Dendritic cell treated with granulocyte-macrophage colony-stimulating factor and Interleukin-4, amounts not matched to agents 40 ng/mL and 50 ng/mL, for 4 days (primary cell): Measurements from ENCODE around the gene IL18.
"Not testable (repeated sequence)": the region's sequence is repeated elsewhere in the genome, so short reads cannot be mapped to it uniquely, and the experiment has no call there.

ENCODE experiments used
- H3K27ac Mint-ChIP-seq: one replicate; pipeline ENCODE4 v1.8.0; 2022; ENCODE audit warnings: mild to moderate bottlenecking, mixed read lengths
- H3K27me3 Mint-ChIP-seq: one replicate; pipeline ENCODE4 v1.8.0; 2022; ENCODE audit warnings: mild to moderate bottlenecking, mixed read lengths
- H3K36me3 Mint-ChIP-seq: one replicate; pipeline ENCODE4 v1.8.0; 2022; ENCODE audit warnings: low read depth, mixed read lengths
- H3K4me1 Mint-ChIP-seq: one replicate; pipeline ENCODE4 v1.8.0; 2022; ENCODE audit warnings: low read depth, mixed read lengths
- H3K4me3 Mint-ChIP-seq: one replicate; pipeline ENCODE4 v1.8.0; 2022; ENCODE audit warnings: mild to moderate bottlenecking, moderate library complexity, mixed read lengths
- H3K9me3 Mint-ChIP-seq: one replicate; pipeline ENCODE4 v1.8.0; 2022; ENCODE audit warnings: mixed read lengths
- intact Hi-C: fragments of 100-400 bp; cut with micrococcal nuclease; formaldehyde crosslinking; loops from one replicate; pipeline ENCODE4 v1.15.0; 2022

IL18 gene

DNA sequence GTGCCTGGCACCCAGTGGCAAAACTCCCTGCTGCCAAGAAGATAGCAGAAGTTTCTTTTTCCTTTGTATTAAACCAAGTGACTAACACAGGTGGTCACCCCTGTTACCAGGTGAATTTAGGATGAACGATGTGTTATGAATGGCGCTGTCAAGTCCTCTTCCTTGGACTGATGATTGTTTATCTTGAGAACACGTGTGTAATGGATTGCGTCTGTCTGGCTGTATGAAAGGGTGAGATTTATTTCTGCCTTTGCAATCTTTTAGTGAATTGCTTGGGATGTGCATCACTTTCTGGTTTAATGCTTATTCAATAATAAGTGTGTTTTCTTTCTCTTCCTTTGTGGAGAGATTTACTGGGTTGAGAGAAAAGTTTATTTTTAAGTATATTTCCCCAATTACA, 40.8 kb downstream of the IL18 start:
- H3K9me3 Mint-ChIP-seq = no peaks in the 10 kb centered on the region
- no peak overlapping the region for H3K27ac Mint-ChIP-seq
- no peaks in the 10 kb centered on the region for H3K36me3 Mint-ChIP-seq
- H3K4me3 Mint-ChIP-seq = no peak overlapping the region
- intact Hi-C loops = loop anchor here (5.0 kb wide), 1 partner anchor 34 kb away; no protein-coding TSS in a partner anchor
- peaks cover 20% of the 10 kb centered on the region for H3K4me1 Mint-ChIP-seq
- H3K27me3 Mint-ChIP-seq = no peaks in the 10 kb centered on the region

DNA sequence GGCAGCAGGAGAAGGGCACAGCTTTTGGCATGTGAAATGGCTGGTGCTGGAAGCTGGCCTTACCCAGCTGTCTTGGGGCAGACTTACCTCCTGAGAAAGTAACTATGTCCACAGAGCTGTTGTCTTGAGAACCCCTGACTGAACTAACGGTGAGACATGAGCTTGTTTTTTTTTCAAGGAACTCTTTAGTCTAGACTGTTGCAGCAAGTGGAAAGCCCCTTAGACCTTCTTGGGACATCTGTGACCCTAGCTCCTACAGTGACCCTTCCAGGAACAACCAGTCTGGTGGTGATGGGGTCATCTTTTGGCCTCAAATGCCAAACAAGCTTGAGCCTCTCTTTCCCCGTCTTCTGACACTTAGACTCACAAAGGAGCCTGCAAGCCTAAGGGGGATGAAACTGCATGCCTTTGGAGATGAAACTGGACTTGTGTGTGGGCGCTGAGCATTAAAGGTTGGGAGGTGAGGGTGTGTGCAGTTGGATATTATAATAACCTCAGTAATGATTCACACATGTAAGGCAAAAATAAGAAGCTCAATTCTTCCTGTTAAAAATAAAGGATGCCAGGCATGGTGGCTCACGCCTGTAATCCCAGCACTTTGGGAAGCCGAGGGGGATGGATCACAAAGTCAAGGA, 41.8 kb downstream of the IL18 start:
- H3K36me3 Mint-ChIP-seq = no peaks in the 10 kb centered on the region
- no peaks in the 10 kb centered on the region for H3K9me3 Mint-ChIP-seq
- intact Hi-C loops = loop anchor here (5.0 kb wide), 1 partner anchor 35 kb away; no protein-coding TSS in a partner anchor
- H3K27me3 Mint-ChIP-seq = no peaks in the 10 kb centered on the region
- peaks cover 19% of the 10 kb centered on the region for H3K4me1 Mint-ChIP-seq
- H3K4me3 Mint-ChIP-seq = no peak overlapping the region
- no peak overlapping the region for H3K27ac Mint-ChIP-seq

DNA sequence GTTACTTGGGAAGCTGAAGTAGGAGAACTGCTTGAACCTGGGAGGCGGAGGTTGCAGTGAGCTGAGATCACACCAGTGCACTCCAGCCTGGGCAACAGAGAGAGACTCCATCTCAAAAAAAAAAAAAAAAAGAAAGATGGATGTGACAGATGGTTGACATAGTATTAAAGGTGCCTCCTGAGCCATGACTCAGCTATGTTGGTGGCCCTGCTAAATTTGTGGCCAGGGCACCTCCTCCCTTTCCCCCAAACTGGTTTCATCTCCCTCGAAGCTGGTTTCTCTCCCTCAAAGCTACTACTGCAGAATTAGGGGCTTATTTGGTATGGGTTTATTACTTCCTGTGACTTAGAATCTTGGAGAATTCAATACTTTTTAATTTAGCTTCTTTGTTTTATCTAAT, 45.7 kb downstream of the IL18 start:
- Mint-ChIP-seq H3K36me3 (no peaks in the 10 kb centered on the region), H3K4me3 (no peak overlapping the region), H3K4me1 (peaks cover 19% of the 10 kb centered on the region), H3K9me3 (no peaks in the 10 kb centered on the region), H3K27ac (no peak overlapping the region), H3K27me3 (no peaks in the 10 kb centered on the region)
- intact Hi-C loops = no loop called here

DNA sequence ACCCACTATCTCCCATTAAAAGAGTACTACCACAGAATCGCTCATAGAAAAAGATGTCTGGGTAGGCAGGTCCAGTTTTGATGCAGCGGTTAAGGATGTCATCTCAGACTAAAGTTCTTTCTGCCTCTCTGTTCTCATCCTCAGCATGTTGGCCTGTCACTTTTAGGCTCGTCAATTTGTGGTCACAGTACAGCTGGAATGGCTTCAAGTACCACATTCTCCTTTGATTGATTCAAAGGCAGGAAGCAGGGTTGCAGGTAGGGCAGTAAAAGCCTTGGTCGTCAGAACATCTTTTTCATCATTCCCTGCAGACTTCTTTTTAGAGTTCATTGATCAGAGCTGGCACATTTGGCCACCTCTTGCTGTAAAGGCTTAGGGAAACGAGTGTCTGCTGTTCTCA, 48.5 kb downstream of the IL18 start:
- intact Hi-C loops = no loop called here
- Mint-ChIP-seq H3K9me3 (no peaks in the 10 kb centered on the region), H3K36me3 (no peaks in the 10 kb centered on the region), H3K27ac (no peak overlapping the region), H3K4me3 (no peak overlapping the region), H3K27me3 (no peaks in the 10 kb centered on the region), H3K4me1 (peaks cover 7% of the 10 kb centered on the region)

- H3K4me1 Mint-ChIP-seq = no peaks in the 10 kb centered on the region
- H3K27me3 Mint-ChIP-seq = no peaks in the 10 kb centered on the region
- no peak overlapping the region for H3K4me3 Mint-ChIP-seq
- intact Hi-C loops = loop anchor here (5.0 kb wide), 1 partner anchor 168 kb away; no protein-coding TSS in a partner anchor
- H3K36me3 Mint-ChIP-seq = no peaks in the 10 kb centered on the region
- no peaks in the 10 kb centered on the region for H3K9me3 Mint-ChIP-seq
- no peak overlapping the region for H3K27ac Mint-ChIP-seq
Measured at GRCh38 chr11:112114460-112114859, 49.4 kb downstream of the IL18 start.

DNA sequence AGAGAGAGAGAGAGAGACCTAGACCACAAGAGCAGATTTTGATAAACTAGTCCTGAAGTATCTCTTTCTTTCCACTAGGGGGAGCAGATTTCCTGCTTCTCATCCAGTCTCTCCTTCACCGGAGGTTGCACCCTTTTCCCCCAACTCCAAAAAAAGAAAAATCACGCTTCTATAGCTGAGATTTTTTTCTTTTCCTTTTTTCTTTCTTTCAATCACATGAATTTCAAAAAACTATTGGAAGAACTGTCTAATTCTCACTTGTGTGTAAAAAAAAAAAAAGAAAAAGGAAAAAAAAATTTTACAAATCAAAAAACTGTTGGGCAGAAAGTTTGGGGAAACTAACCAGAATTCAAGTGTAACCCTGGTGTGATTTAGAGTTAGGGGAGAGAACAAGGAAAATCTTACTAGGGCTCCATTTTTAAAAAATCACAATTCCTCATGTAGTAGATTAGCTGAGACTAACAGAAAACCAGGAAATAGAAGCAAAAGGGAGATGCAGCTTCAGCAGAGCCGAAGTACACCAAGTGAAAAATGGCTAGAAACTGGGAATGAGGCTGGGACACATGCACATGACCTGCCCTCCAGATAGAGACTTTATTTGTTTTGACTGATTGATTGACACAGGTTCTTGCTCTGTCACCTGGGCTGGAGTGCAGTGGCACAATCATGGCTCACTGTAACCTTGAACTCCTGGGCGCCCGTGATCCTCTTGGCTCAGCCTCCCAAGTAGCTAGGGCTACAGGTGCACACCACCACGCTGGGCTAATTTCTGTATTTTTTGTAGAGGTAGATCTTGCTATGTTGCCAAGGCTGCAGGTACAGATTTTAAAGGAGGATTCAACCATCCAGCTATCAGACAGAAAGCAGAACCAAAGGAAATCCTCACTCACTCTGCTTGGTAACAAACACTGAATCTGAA, 50.1 kb downstream of the IL18 start:
- Mint-ChIP-seq H3K27me3 (no peaks in the 10 kb centered on the region), H3K9me3 (no peaks in the 10 kb centered on the region), H3K27ac (peak overlapping the region; percentile 74), H3K36me3 (peaks cover under 1% of the 10 kb centered on the region), H3K4me1 (no peaks in the 10 kb centered on the region), H3K4me3 (peak overlapping the region; percentile 23)
- intact Hi-C loops = loop anchor here (2.0 to 5.0 kb wide), 2 partner anchors 61 to 169 kb away; partner anchors contain the start of gene BCO2

DNA sequence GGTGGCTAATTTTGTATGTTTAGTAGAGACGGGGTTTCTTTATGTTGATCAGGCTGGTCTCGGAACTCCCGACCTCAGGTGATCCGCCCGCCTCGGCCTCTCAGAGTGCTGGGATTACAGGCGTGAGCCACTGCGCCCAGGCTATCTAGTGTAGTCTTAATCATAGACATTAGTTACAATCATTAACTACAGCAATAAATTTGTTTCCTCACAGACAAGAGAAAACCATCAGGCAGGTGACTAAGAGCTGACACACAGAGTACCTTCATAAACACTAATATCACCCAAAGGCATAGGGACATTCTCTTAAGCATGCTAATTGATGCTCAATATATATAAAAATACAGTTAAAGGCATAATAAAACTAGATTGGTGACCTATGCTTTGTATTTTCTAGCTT, 57.8 kb downstream of the IL18 start:
- intact Hi-C loops = no loop called here
- H3K4me1 Mint-ChIP-seq = peaks cover 10% of the 10 kb centered on the region

GRCh38 chr11:112103446-112103845, 60.4 kb downstream of the IL18 start:
- Mint-ChIP-seq H3K4me3 (no peak overlapping the region), H3K4me1 (peaks cover 19% of the 10 kb centered on the region), H3K27ac (peak overlapping the region; percentile 68), H3K9me3 (no peaks in the 10 kb centered on the region), H3K36me3 (peaks cover 31% of the 10 kb centered on the region), H3K27me3 (no peaks in the 10 kb centered on the region)
- intact Hi-C loops = no loop called here

More for the DNA sequence above, 57.8 kb downstream of the IL18 start:
- H3K27ac Mint-ChIP-seq = no peak overlapping the region
- H3K4me3 Mint-ChIP-seq = no peak overlapping the region
- H3K9me3 Mint-ChIP-seq = no peaks in the 10 kb centered on the region
- no peaks in the 10 kb centered on the region for H3K27me3 Mint-ChIP-seq
- peaks cover 18% of the 10 kb centered on the region for H3K36me3 Mint-ChIP-seq

- peak overlapping the region; percentile 53 for H3K27ac Mint-ChIP-seq
- no peak overlapping the region for H3K4me3 Mint-ChIP-seq
- no peaks in the 10 kb centered on the region for H3K27me3 Mint-ChIP-seq
- peaks cover 46% of the 10 kb centered on the region for H3K36me3 Mint-ChIP-seq
- peaks cover 19% of the 10 kb centered on the region for H3K4me1 Mint-ChIP-seq
- intact Hi-C loops = no loop called here
- H3K9me3 Mint-ChIP-seq = no peaks in the 10 kb centered on the region
Measured at GRCh38 chr11:112100462-112100861, 63.4 kb downstream of the IL18 start.

- intact Hi-C loops = no loop called here
- no peak overlapping the region for H3K4me3 Mint-ChIP-seq
- no peaks in the 10 kb centered on the region for H3K9me3 Mint-ChIP-seq
- peak overlapping the region; percentile 49 for H3K27ac Mint-ChIP-seq
- H3K27me3 Mint-ChIP-seq = no peaks in the 10 kb centered on the region
- peaks cover 69% of the 10 kb centered on the region for H3K36me3 Mint-ChIP-seq
- peaks cover 11% of the 10 kb centered on the region for H3K4me1 Mint-ChIP-seq
Measured at GRCh38 chr11:112097734-112098528, 66.0 kb downstream of the IL18 start.

- H3K4me1 Mint-ChIP-seq = peaks cover 10% of the 10 kb centered on the region
- no peaks in the 10 kb centered on the region for H3K27me3 Mint-ChIP-seq
- intact Hi-C loops = no loop called here
- peaks cover 86% of the 10 kb centered on the region for H3K36me3 Mint-ChIP-seq
- H3K9me3 Mint-ChIP-seq = no peaks in the 10 kb centered on the region
- H3K4me3 Mint-ChIP-seq = no peak overlapping the region
- peak overlapping the region; percentile 49 for H3K27ac Mint-ChIP-seq
Measured at GRCh38 chr11:112096194-112096593, 67.7 kb downstream of the IL18 start.

DNA sequence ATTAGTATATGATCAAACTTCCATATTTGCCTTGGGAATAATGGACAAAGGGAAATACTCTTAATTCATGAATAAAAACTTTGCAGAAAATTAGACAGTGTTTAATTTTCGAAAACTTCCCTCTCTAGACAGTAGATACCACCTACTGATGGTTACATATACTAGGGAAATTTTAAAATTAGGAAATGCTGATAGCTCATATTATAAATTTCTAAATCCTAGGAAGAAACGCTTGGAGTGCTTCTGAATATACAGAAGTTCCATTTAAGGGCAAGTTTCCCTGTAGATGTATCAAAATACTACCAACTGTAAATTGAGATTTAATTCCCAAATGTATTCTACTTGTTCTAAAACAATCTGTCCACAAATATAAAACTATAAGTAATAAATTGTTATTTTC, 68.6 kb downstream of the IL18 start:
- intact Hi-C loops, H3K27me3 Mint-ChIP-seq, H3K4me1 Mint-ChIP-seq, H3K27ac Mint-ChIP-seq, H3K9me3 Mint-ChIP-seq, H3K4me3 Mint-ChIP-seq: not testable (repeated sequence)
- peaks cover 91% of the 10 kb centered on the region for H3K36me3 Mint-ChIP-seq
